GM12878 (cell line): ENCODE results near the gene TPP2. TPM values are rescaled to one million over a fixed set of nuclear protein-coding genes. Genes with fewer than 3 reads are reported as not detected.

Experiments used
- ATAC-seq: fragments of 200-7000 bp; cut with Tn5 transposase; 3 replicates; pipeline ENCODE4 v1.9.1; 2020; ENCODE audit warnings: mild to moderate bottlenecking, moderate library complexity
- BruUV-seq: library from RNA; stranded (reverse); fragments of 400-500 nt; replicated peaks from 2 replicates; lab custom pipeline; 2021; lab: Mats Ljungman, UMichigan
- CTCF ChIA-PET: fragments of 300-600 bp; sonication (Branson Sonifier 250); formaldehyde crosslinking; extraction: SDS; loops from one replicate; lab custom pipeline; 2021; ENCODE audit warnings: inconsistent platforms; lab: Yijun Ruan, JAX
- POLR2A ChIA-PET: fragments of 350-600 bp; formaldehyde crosslinking; extraction: SDS; loops from one replicate; lab custom pipeline; 2021; ENCODE audit warnings: inconsistent platforms; lab: Charles Lee
- RAD21 ChIA-PET: fragments of 300-600 bp; sonication (Branson Sonifier 250); formaldehyde crosslinking; loops from one replicate; lab custom pipeline; 2023; ENCODE audit warnings: antibody characterized with exemption; ENCODE audit not compliant: unreplicated experiment; lab: Charles Lee
- SMC1A ChIA-PET: fragments of 300-600 bp; sonication (Branson Sonifier 250); formaldehyde crosslinking; loops from one replicate; lab custom pipeline; 2023; ENCODE audit not compliant: unreplicated experiment, uncharacterized antibody; lab: Charles Lee
- DNase-seq: peaks from one replicate; pipeline ENCODE4 v3.0.0-alpha.2; 2011; ENCODE audit warnings: low read depth, low spot score
- FAIRE-seq: peaks from 3 replicates; lab custom pipeline; 2011; peaks lifted over from hg19 to GRCh38; lab: Jason Lieb, UNC
- H2AFZ ChIP-seq: 2 replicates; pipeline ENCODE4 v1.6.0; 2011; ENCODE audit warnings: low read depth, low read length, control low read depth; ENCODE audit not compliant: control insufficient read depth
- H3K27ac ChIP-seq: 2 replicates; pipeline ENCODE4 v1.5.1; 2011; ENCODE audit warnings: control low read depth; ENCODE audit not compliant: control insufficient read depth, insufficient read depth
- H3K27me3 ChIP-seq, 2 experiments: replicated peaks in 1 of 2; 2 replicates each; pipeline versions ENCODE4 v1.6.0 to v1.6.1; 2011; ENCODE audit warnings: low read length in 1 of 2; ENCODE audit not compliant: control insufficient read depth in 2 of 2, insufficient read depth in 2 of 2
- H3K36me3 ChIP-seq, 2 experiments: 2 replicates each; pipeline ENCODE4 v1.5.1; 2011; ENCODE audit warnings: low read length in 1 of 2; ENCODE audit not compliant: control insufficient read depth in 2 of 2, insufficient read depth in 2 of 2
- H3K4me1 ChIP-seq: 2 replicates; pipeline ENCODE4 v1.6.1; 2011; ENCODE audit warnings: mild to moderate bottlenecking, low read length, moderate library complexity, mixed read lengths; ENCODE audit not compliant: control insufficient read depth, insufficient read depth
- H3K4me2 ChIP-seq: 2 replicates; pipeline ENCODE4 v1.6.0; 2011; ENCODE audit warnings: control low read depth; ENCODE audit not compliant: control insufficient read depth, insufficient read depth
- H3K4me3 ChIP-seq: fragments of 200-600 bp; sonication (generic); 2 replicates; pipeline ENCODE4 v1.5.1; 2016
- H3K79me2 ChIP-seq: 2 replicates; pipeline ENCODE4 v1.6.0; 2011; ENCODE audit warnings: low read length; ENCODE audit not compliant: control insufficient read depth, insufficient read depth
- H3K9ac ChIP-seq: 2 replicates; pipeline ENCODE4 v1.8.0; 2011; ENCODE audit warnings: low read length, control low read depth, mixed read lengths; ENCODE audit not compliant: control insufficient read depth, insufficient read depth
- H3K9me3 ChIP-seq: replicated peaks from 3 replicates; pipeline ENCODE4 v1.5.1; 2011; ENCODE audit warnings: mild to moderate bottlenecking, low read length; ENCODE audit not compliant: control insufficient read depth, insufficient read depth
- H4K20me1 ChIP-seq: 2 replicates; pipeline ENCODE4 v1.6.0; 2011; ENCODE audit not compliant: control insufficient read depth, insufficient read depth
- BHLHE40 ChIP-seq, 2 experiments: fragments of 450-650 bp in 1 of 2; IDR thresholded peaks; 2 replicates each; pipeline ENCODE4 v1.6.1; 2011 to 2017; ENCODE audit warnings: low read depth in 2 of 2, borderline replicate concordance in 1 of 2, improper control_type of control experiment in 1 of 2, low read length in 1 of 2, mild to moderate bottlenecking in 1 of 2
- CHD2 ChIP-seq: IDR thresholded peaks from 2 replicates; pipeline ENCODE4 v1.6.1; 2011; ENCODE audit warnings: low read depth, low read length, improper control_type of control experiment, borderline replicate concordance
- HDAC2 ChIP-seq: fragments of 200-600 bp; sonication (generic); IDR thresholded peaks from 2 replicates; pipeline ENCODE4 v1.6.1; 2017
- JUNB ChIP-seq: IDR thresholded peaks from 2 replicates; pipeline ENCODE4 v1.6.1; 2016; ENCODE audit warnings: antibody characterized with exemption, mild to moderate bottlenecking
- KLF5 ChIP-seq: fragments of 450-650 bp; IDR thresholded peaks from 2 replicates; pipeline ENCODE4 v1.6.1; 2014; ENCODE audit warnings: mild to moderate bottlenecking; ENCODE audit not compliant: partially characterized antibody
- NFXL1 ChIP-seq: fragments of 450-650 bp; IDR thresholded peaks from 2 replicates; pipeline ENCODE4 v1.6.1; 2017; ENCODE audit warnings: antibody characterized with exemption, mild to moderate bottlenecking, borderline replicate concordance
- RAD51 ChIP-seq: fragments of 450-650 bp; IDR thresholded peaks from 2 replicates; pipeline ENCODE4 v1.6.1; 2016; ENCODE audit warnings: moderate library complexity, mild to moderate bottlenecking, inconsistent platforms
- WGBS: methylation state at CpG from one replicate; pipeline ENCODE4 v1.1.6; 2016; ENCODE audit warnings: low lambda C conversion rate; ENCODE audit not compliant: insufficient replicate concordance, insufficient coverage; ENCODE audit errors: missing lambda C conversion rate; 5-methylcytosine and 5-hydroxymethylcytosine counted together
- in situ Hi-C: fragments of 300-500 bp; cut with MboI; formaldehyde crosslinking; loops from 9 replicates; pipeline ENCODE4 v1.14.3; 2018; ENCODE audit warnings: mixed read lengths
- intact Hi-C: fragments of 100-400 bp; cut with micrococcal nuclease; formaldehyde crosslinking; loops from one replicate; pipeline ENCODE4 v1.14.2; 2022; ENCODE audit not compliant: unreplicated experiment
- polyA plus RNA-seq, 11 experiments: library from polyadenylated mRNA; depleted of rRNA in 4 of 11; unstranded in 6 of 11; stranded (reverse) in 5 of 11; fragments of >200 nt; fragmentation: Nextera tagmentation in 4 of 11; fragmentation: Illumina TruSeq in 1 of 11; extraction: Ambion mirVana in 4 of 11; extraction: Trizol in 1 of 11; gene quantifications; 1 replicate in 1 of 11; 2 replicates in 10 of 11; pipeline versions ENCODE4 v1.2.1 to v1.2.3, GENCODE V29; 2011 to 2016; ENCODE audit warnings: inconsistent platforms in 2 of 11, missing spikeins in 2 of 11, low read depth in 1 of 11
- total RNA-seq, 4 experiments: library from RNA; depleted of rRNA in 3 of 4; stranded (reverse); fragments of >200 nt in 3 of 4; fragmentation: Illumina TruSeq in 1 of 4; extraction: Trizol in 1 of 4; gene quantifications; 2 replicates each; pipeline versions ENCODE4 v1.2.1 to v1.2.3, GENCODE V29; 2013 to 2021
- TF ChIP-seq, protein P1 (sequence below): fragments of 450-650 bp; IDR thresholded peaks from 2 replicates; pipeline ENCODE4 v1.6.1; 2017; ENCODE audit warnings: mild to moderate bottlenecking
- TF ChIP-seq, protein P2 (sequence below): fragments of 450-650 bp; IDR thresholded peaks from 2 replicates; pipeline ENCODE4 v1.6.1; 2016; ENCODE audit warnings: mild to moderate bottlenecking, moderate library complexity, borderline replicate concordance

TPP2 gene
- total and polyA plus RNA-seq, 10 of the 15 experiments (the other 5 are each of a cell fraction or from before 2014, with no cell fraction given), result 18.4 to 82.3 (median 55.4) TPM

- TF ChIP-seq CHD2 (no peak), RAD51 (no peak)
Measured at GRCh38 chr13:102693250-102693649, 96.5 kb downstream of the TPP2 start (continued).

GRCh38 chr13:102693776-102694175 lies 97.0 kb downstream of the TPP2 start:
- FAIRE-seq, result no peak
- H3K4me2 ChIP-seq, result no peak overlapping the region
- POLR2A ChIA-PET, result no interaction called here

More at GRCh38 chr13:102693776-102694175, 97.0 kb downstream of the TPP2 start:
- no peak overlapping the region for H2AFZ ChIP-seq
- H3K4me1 ChIP-seq, result no peaks in the 10 kb centered on the region
- ChIA-PET RAD21 (no interaction called here), CTCF (interaction anchor here (1.1 kb wide), 1 partner anchor 21 kb away, joined by 3 read pairs; no protein-coding TSS in a partner anchor)
- no peak for ATAC-seq
- no peak overlapping the region for H3K9ac ChIP-seq
- WGBS, result 45% methylated on average over 2 of the region's 2 CpGs
- BruUV-seq, result no TSS peak
- H3K4me3 ChIP-seq, result no peak overlapping the region
- H3K79me2 ChIP-seq, result no peaks in the 10 kb centered on the region
- H4K20me1 ChIP-seq, result no peaks in the 10 kb centered on the region
- TF ChIP-seq NFXL1 (no peak), HDAC2 (no peak), KLF5 (no peak), JUNB (no peak), BHLHE40 (IDR thresholded peaks at IDR 0.05; ENCODE audit: borderline replicate concordance in 1 of 2, low read depth in 2 of 2, low read length in 1 of 2) (no peak)
- TF ChIP-seq, protein P1, sequence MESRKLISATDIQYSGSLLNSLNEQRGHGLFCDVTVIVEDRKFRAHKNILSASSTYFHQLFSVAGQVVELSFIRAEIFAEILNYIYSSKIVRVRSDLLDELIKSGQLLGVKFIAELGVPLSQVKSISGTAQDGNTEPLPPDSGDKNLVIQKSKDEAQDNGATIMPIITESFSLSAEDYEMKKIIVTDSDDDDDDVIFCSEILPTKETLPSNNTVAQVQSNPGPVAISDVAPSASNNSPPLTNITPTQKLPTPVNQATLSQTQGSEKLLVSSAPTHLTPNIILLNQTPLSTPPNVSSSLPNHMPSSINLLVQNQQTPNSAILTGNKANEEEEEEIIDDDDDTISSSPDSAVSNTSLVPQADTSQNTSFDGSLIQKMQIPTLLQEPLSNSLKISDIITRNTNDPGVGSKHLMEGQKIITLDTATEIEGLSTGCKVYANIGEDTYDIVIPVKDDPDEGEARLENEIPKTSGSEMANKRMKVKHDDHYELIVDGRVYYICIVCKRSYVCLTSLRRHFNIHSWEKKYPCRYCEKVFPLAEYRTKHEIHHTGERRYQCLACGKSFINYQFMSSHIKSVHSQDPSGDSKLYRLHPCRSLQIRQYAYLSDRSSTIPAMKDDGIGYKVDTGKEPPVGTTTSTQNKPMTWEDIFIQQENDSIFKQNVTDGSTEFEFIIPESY, result no peak
- TF ChIP-seq, protein P2, sequence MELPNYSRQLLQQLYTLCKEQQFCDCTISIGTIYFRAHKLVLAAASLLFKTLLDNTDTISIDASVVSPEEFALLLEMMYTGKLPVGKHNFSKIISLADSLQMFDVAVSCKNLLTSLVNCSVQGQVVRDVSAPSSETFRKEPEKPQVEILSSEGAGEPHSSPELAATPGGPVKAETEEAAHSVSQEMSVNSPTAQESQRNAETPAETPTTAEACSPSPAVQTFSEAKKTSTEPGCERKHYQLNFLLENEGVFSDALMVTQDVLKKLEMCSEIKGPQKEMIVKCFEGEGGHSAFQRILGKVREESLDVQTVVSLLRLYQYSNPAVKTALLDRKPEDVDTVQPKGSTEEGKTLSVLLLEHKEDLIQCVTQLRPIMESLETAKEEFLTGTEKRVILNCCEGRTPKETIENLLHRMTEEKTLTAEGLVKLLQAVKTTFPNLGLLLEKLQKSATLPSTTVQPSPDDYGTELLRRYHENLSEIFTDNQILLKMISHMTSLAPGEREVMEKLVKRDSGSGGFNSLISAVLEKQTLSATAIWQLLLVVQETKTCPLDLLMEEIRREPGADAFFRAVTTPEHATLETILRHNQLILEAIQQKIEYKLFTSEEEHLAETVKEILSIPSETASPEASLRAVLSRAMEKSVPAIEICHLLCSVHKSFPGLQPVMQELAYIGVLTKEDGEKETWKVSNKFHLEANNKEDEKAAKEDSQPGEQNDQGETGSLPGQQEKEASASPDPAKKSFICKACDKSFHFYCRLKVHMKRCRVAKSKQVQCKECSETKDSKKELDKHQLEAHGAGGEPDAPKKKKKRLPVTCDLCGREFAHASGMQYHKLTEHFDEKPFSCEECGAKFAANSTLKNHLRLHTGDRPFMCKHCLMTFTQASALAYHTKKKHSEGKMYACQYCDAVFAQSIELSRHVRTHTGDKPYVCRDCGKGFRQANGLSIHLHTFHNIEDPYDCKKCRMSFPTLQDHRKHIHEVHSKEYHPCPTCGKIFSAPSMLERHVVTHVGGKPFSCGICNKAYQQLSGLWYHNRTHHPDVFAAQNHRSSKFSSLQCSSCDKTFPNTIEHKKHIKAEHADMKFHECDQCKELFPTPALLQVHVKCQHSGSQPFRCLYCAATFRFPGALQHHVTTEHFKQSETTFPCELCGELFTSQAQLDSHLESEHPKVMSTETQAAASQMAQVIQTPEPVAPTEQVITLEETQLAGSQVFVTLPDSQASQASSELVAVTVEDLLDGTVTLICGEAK, result no peak
- TF ChIP-seq, all 136 proteins: peak for 0
- in situ Hi-C loops (no loop called here), intact Hi-C loops (no loop called here)
- Histone ChIP-seq H3K36me3 (no peaks in the 10 kb centered on the region), H3K27ac (no peak overlapping the region), H3K9me3 (no peaks in the 10 kb centered on the region), H3K27me3 (peaks cover 0 to 6% of the 10 kb centered on the region in 2 experiments; a peak in 3 of 4 replicates)
- SMC1A ChIA-PET, result interaction anchor here (0.6 kb wide), 1 partner anchor 12 kb away, joined by 3 read pairs; no protein-coding TSS in a partner anchor
- DNase-seq, result no peak
